BLaER1 (cell line): ENCODE measurements around the gene BPIFB3.

Source experiments
- H3K27ac ChIP-seq: shearing (Covaris generic); formaldehyde crosslinking; 2 replicates; pipeline ENCODE4 v1.8.1; 2022
- H3K27me3 ChIP-seq: shearing (Covaris generic); formaldehyde crosslinking; 2 replicates; pipeline ENCODE4 v1.8.1; 2022
- H3K36me3 ChIP-seq: shearing (Covaris generic); formaldehyde crosslinking; 2 replicates; pipeline ENCODE4 v1.8.1; 2022
- H3K4me1 ChIP-seq: shearing (Covaris generic); formaldehyde crosslinking; 2 replicates; pipeline ENCODE4 v1.8.1; 2022
- H3K4me2 ChIP-seq: shearing (Covaris generic); formaldehyde crosslinking; 2 replicates; pipeline ENCODE4 v1.8.1; 2022
- H3K4me3 ChIP-seq: shearing (Covaris generic); formaldehyde crosslinking; 2 replicates; pipeline ENCODE4 v1.8.1; 2022
- H3K9ac ChIP-seq: shearing (Covaris generic); formaldehyde crosslinking; 2 replicates; pipeline ENCODE4 v1.8.1; 2022
- H3K9me3 ChIP-seq: shearing (Covaris generic); formaldehyde crosslinking; 2 replicates; pipeline ENCODE4 v1.8.1; 2022
- H4K20me1 ChIP-seq: shearing (Covaris generic); formaldehyde crosslinking; 2 replicates; pipeline ENCODE4 v1.8.1; 2022
- Cebpa-rat ChIP-seq: shearing (Covaris generic); IDR thresholded peaks from 2 replicates; pipeline ENCODE4 v1.8.1; 2022

BPIFB3 gene

GRCh38 chr20:33053291-33054106 lies at the start of gene BPIFB3:
TSS of gene BPIFB3 (plus strand) at chr20:33053903. CDS start at chr20:33055436, 1,533 bp downstream.
- peaks cover 15% of the 10 kb centered on the region for H3K4me1 ChIP-seq
- H3K27me3 ChIP-seq, result no peaks in the 10 kb centered on the region
- no peak within 1 kb of the TSS for H3K27ac ChIP-seq
- no peak within 1 kb of the TSS for H3K4me3 ChIP-seq
- no peak for TF ChIP-seq Cebpa-rat
- peak within 1 kb of the TSS; percentile 49; the same call in 1 of the 2 replicates for H3K4me2 ChIP-seq
- H3K9ac ChIP-seq, result no peak within 1 kb of the TSS
- no peaks in the 10 kb centered on the region for H3K36me3 ChIP-seq
- no peaks in the 10 kb centered on the region for H3K9me3 ChIP-seq
- no peaks in the 10 kb centered on the region for H4K20me1 ChIP-seq

GRCh38 chr20:33004141-33004751 lies 49.5 kb upstream of the BPIFB3 start, which contains the start of gene SUN5:
TSS of gene SUN5 (minus strand) at chr20:33004433. CDS start at chr20:33004340, 93 bp downstream.
- no peaks in the 10 kb centered on the region for H4K20me1 ChIP-seq
- H3K27ac ChIP-seq, result no peak within 1 kb of the TSS
- no peak within 1 kb of the TSS for H3K4me3 ChIP-seq
- peaks cover 21% of the 10 kb centered on the region for H3K4me1 ChIP-seq
- TF ChIP-seq Cebpa-rat, result no peak
- H3K27me3 ChIP-seq, result no peaks in the 10 kb centered on the region; the same call in 1 of the 2 replicates
- H3K4me2 ChIP-seq, result no peak within 1 kb of the TSS
- H3K9me3 ChIP-seq, result no peaks in the 10 kb centered on the region
- H3K9ac ChIP-seq, result no peak within 1 kb of the TSS
- H3K36me3 ChIP-seq, result no peaks in the 10 kb centered on the region

GRCh38 chr20:33005132-33005566 lies 48.6 kb upstream of the BPIFB3 start:
- H3K4me1 ChIP-seq, result peaks cover 25% of the 10 kb centered on the region
- H3K4me2 ChIP-seq, result no peak overlapping the region
- H4K20me1 ChIP-seq, result no peaks in the 10 kb centered on the region
- no peaks in the 10 kb centered on the region for H3K36me3 ChIP-seq
- H3K9me3 ChIP-seq, result no peaks in the 10 kb centered on the region
- H3K27ac ChIP-seq, result no peak overlapping the region
- no peak overlapping the region for H3K9ac ChIP-seq
- no peaks in the 10 kb centered on the region; the same call in 1 of the 2 replicates for H3K27me3 ChIP-seq
- no peak overlapping the region for H3K4me3 ChIP-seq
- TF ChIP-seq Cebpa-rat, result no peak

GRCh38 chr20:33005908-33006775 lies 47.6 kb upstream of the BPIFB3 start:
- Histone ChIP-seq H4K20me1 (no peaks in the 10 kb centered on the region), H3K27me3 (no peaks in the 10 kb centered on the region; the same call in 1 of the 2 replicates)

GRCh38 chr20:33006776-33007375 lies 46.8 kb upstream of the BPIFB3 start:
- Histone ChIP-seq H3K4me1 (peaks cover 28% of the 10 kb centered on the region), H3K27ac (no peak overlapping the region), H3K9me3 (no peaks in the 10 kb centered on the region), H3K36me3 (no peaks in the 10 kb centered on the region), H3K9ac (no peak overlapping the region), H3K4me3 (no peak overlapping the region), H3K4me2 (no peak overlapping the region), H4K20me1 (no peaks in the 10 kb centered on the region), H3K27me3 (no peaks in the 10 kb centered on the region; the same call in 1 of the 2 replicates)
- no peak for TF ChIP-seq Cebpa-rat

More at GRCh38 chr20:33005908-33006775, 47.6 kb upstream of the BPIFB3 start:
- peaks cover 28% of the 10 kb centered on the region for H3K4me1 ChIP-seq
- H3K4me3 ChIP-seq, result no peak overlapping the region
- H3K4me2 ChIP-seq, result no peak overlapping the region
- no peak overlapping the region for H3K9ac ChIP-seq
- TF ChIP-seq Cebpa-rat, result no peak
- no peaks in the 10 kb centered on the region for H3K36me3 ChIP-seq
- H3K9me3 ChIP-seq, result no peaks in the 10 kb centered on the region
- H3K27ac ChIP-seq, result no peak overlapping the region

- no peaks in the 10 kb centered on the region for H4K20me1 ChIP-seq
- no peak within 1 kb of the TSS for H3K9ac ChIP-seq
- no peaks in the 10 kb centered on the region for H3K9me3 ChIP-seq
- peak within 1 kb of the TSS; percentile 78 for H3K4me2 ChIP-seq
- H3K27ac ChIP-seq, result no peak within 1 kb of the TSS
- H3K36me3 ChIP-seq, result no peaks in the 10 kb centered on the region
- no peaks in the 10 kb centered on the region; the same call in 1 of the 2 replicates for H3K27me3 ChIP-seq
- peaks cover 28% of the 10 kb centered on the region for H3K4me1 ChIP-seq
- no peak within 1 kb of the TSS for H3K4me3 ChIP-seq
- TF ChIP-seq Cebpa-rat, result no peak
Measured at GRCh38 chr20:33007376-33008335, 46.0 kb upstream of the BPIFB3 start, which contains the start of gene BPIFB2. TSS of gene BPIFB2 (plus strand) at chr20:33007704. CDS start at chr20:33008575, 871 bp downstream.

GRCh38 chr20:33008336-33009213 lies 45.1 kb upstream of the BPIFB3 start:
- H3K9ac ChIP-seq, result peak overlapping the region; percentile 30; the same call in 1 of the 2 replicates
- no peak for TF ChIP-seq Cebpa-rat
- peak overlapping the region; percentile 45; the same call in 1 of the 2 replicates for H3K27ac ChIP-seq

More at GRCh38 chr20:33008336-33009213, 45.1 kb upstream of the BPIFB3 start:
- H3K9me3 ChIP-seq, result no peaks in the 10 kb centered on the region
- H4K20me1 ChIP-seq, result no peaks in the 10 kb centered on the region
- H3K27me3 ChIP-seq, result no peaks in the 10 kb centered on the region; the same call in 1 of the 2 replicates
- H3K4me3 ChIP-seq, result no peak overlapping the region
- H3K4me1 ChIP-seq, result peaks cover 32% of the 10 kb centered on the region
- H3K4me2 ChIP-seq, result peak overlapping the region; percentile 78
- H3K36me3 ChIP-seq, result no peaks in the 10 kb centered on the region
